GM21576 (cell line): ENCODE results near the gene SPARC.
A peak's percentile ranks its signal among the peaks of the same experiment; 100 is the strongest.

Experiments used
- ATAC-seq: cut with Tn5 transposase; IDR thresholded peaks from one replicate; pipeline ENCODE4 v1.9.1; 2021; ENCODE audit warnings: mild to moderate bottlenecking, moderate library complexity; ENCODE audit not compliant: unreplicated experiment

SPARC gene

DNA sequence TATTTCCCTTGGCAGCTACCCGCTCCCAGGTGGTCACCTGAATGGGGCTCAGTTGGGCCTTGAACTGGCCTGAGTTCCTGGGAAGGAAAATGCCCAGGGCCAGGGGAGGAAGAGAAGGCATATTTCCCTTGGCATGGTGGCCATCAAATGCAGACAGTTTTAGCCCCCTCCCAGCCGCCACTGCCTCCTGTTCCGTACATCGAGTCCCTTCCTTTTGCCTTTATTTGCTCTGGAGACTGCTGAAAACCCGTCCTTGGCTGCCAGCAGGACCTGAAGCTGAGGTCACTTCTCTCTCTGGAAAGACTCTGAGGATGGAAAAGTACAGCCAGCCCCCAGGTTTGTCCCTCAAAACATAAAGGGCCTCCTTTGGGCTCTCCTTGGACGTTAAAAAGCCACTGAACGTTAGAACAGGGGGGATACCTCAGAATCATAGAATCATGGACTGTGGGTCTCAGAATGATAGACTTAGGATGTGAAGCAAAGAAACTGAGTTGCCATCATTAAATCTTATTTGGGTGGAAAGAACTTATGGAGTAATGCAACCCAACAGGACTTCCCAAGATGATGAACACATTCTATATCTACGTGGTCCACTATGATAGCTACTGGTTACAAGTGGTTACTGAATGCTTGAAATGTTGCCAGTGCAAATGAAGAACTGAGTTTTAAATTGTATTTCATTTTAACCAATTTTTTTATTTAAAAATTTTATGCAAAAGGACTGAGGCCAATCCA lies 7.1 kb downstream of the SPARC start:
- ATAC-seq: no peak

DNA sequence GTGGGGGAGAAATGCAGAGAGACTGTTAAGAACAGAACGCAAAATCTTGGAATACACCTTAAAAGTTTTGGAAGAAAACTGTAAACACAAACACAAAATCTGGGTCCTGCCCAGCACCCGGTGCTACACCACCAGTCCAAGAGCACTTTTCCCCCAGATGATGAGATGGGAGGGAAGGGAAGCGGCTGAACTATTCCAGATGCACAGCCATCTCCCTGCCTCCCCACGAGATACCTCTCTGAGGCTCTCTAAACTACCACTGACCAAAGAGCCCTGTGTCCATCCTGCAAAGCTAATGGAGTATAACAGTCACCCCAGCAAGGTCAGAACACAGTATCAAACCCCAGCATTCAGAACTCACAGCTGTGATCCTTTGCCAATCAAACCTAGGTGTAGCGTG lies 8.0 kb downstream of the SPARC start:
- no peak for ATAC-seq

DNA sequence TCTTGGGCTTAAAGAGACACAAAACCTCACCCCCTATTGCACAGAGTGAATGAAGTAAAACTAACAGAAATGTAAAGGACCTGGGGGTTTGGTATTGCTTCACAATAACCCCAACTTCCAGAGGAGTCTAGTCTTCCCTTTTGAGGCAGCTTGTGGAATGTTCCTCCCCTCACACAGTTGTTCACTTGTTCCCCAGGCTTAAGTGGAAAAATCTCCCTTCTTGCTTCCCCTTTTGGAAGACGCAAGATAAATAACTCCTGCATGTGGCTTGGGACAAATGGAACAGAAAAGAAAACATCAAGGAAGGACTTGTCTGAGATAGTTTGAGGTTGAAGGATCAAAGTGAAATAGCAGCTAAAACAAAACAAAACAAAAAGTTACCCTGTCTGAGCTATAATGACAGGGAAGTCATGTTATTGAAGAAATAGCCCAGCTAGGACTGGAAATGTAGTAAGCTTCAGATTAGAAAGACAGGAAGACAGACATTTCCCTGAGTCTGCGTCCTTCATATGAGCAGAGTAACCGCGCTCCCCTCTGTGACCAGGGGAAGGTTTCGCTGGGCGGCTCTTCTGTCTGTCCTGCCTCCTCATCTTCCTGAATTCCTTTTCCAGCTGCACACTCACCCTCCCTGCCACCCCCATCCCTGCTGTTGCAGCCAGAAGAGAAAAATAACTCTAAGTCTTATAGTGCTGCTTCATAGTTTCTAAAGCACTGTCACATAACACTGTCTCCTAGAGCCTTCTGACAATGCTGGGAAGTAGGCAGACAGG lies 8.8 kb downstream of the SPARC start:
- ATAC-seq: no peak

GRCh38 chr5:151676719-151677118 lies 10.0 kb downstream of the SPARC start:
- ATAC-seq: no peak

DNA sequence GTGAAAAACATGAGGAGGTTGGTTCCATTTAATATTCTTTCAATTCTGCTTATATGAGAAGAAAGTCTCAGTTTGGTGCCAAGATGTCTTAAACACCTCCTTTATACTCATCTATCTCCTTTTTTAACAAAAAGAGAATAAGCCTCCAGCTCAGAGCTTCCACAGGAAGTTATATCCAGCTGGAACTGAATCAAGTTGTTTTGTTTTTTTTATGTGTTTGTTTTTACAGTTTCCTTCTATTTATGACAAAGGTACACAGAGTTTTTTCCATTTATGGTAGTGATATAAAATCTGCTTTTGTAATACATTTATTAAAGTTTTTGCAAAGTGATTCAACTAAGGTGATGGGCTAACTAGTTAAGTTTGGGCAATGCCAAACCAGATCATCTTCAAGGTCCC lies 10.4 kb downstream of the SPARC start:
- ATAC-seq: no peak

GRCh38 chr5:151675611-151676313 lies 11.0 kb downstream of the SPARC start:
- peak; percentile 45 for ATAC-seq

- ATAC-seq: no peak
Observed at GRCh38 chr5:151674626-151675610, 11.8 kb downstream of the SPARC start.

GRCh38 chr5:151673421-151673820 lies 13.3 kb downstream of the SPARC start:
- no peak for ATAC-seq

- ATAC-seq: no peak
Observed at GRCh38 chr5:151672516-151672915, 14.2 kb downstream of the SPARC start.

DNA sequence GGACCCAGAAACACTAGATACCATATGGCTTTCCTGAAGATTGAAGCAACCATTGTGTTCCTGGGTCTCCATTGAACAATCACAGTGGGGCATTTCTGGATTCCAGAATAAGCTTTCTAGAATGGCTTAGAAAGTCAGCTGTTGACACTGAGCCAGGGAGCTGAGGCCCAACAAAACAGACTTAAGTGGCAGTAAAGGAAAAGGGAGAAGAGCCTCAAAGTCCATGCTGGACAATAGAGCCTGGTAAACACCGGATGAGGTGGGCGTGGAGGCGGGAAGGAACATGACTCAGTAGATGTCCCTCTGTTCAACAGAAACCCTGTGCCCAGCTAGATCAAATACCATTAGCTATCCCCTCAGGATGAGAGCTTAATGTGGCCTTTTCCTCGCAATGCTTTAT lies 14.8 kb downstream of the SPARC start:
- no peak for ATAC-seq

DNA sequence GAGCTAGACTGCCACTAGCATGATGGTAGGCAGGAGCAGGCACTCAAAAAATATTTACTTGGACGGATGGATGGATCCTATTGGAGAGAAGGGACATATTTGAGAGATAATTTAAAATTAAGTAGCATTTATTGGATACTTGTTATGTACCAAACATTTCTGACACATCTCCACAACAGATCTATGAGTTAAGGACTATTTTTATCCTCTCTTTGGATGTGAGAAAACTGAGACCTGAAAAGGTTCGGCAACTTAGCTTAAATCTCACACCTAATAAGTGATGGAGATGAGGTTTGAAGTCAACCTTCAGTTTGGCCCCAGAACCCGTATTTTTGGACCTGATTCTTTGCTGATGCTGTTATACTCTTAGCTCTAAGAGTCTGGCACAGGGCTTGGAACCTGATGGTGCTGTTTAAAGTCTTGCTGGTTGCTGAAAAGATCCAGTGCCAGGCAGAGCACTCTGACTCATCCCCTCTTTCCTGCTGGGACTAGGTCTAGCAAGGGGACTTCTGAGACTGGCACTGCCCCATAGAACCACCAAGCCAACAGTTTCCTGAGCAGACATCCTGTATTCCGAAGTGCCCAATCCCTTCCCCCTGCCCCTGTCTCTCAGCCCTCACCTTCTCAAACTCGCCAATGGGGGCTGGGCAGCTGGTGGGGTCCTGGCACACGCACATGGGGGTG lies 15.6 kb downstream of the SPARC start:
- ATAC-seq: no peak

- no peak for ATAC-seq
Observed at GRCh38 chr5:151670083-151670686, 16.5 kb downstream of the SPARC start.

DNA sequence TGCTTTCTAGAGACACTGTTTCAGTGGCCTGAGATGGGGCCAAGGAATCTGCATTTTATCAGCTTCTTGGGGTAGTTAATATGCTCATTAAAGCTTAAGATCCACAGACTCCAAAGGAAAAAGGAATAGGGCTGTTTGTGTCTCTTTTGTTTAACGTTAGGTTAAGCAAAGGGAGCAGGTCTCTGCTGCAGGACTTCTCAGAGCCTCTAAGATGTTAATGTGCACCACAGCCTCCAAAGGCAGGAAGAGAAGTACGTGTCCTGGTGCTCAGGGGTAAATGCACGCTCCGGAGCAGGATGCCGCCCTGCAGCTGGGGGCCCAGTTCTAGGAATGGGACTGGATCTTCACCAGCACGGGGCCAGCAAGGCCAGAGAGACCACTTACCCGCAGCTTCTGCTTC lies 19.6 kb downstream of the SPARC start:
- ATAC-seq: no peak

DNA sequence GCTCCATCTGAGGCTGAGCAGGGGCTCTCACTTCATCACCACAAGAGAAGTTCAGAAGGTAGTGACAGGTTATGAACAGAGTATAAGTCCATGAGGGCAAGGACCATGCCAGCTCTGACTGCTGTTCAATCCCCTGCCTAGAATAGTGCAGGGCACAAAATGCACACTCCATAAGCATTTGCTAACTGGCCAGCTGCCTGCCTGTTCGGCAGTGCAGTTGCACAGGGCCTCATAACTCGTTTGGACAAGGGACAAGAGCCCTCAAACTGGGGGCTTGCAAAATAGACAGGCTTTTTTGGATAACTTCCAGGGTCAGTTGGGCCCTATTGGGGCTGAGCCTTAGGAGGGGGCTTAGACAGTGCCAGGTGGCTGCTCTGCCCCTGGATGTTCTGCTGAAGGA lies 21.1 kb downstream of the SPARC start:
- no peak for ATAC-seq

DNA sequence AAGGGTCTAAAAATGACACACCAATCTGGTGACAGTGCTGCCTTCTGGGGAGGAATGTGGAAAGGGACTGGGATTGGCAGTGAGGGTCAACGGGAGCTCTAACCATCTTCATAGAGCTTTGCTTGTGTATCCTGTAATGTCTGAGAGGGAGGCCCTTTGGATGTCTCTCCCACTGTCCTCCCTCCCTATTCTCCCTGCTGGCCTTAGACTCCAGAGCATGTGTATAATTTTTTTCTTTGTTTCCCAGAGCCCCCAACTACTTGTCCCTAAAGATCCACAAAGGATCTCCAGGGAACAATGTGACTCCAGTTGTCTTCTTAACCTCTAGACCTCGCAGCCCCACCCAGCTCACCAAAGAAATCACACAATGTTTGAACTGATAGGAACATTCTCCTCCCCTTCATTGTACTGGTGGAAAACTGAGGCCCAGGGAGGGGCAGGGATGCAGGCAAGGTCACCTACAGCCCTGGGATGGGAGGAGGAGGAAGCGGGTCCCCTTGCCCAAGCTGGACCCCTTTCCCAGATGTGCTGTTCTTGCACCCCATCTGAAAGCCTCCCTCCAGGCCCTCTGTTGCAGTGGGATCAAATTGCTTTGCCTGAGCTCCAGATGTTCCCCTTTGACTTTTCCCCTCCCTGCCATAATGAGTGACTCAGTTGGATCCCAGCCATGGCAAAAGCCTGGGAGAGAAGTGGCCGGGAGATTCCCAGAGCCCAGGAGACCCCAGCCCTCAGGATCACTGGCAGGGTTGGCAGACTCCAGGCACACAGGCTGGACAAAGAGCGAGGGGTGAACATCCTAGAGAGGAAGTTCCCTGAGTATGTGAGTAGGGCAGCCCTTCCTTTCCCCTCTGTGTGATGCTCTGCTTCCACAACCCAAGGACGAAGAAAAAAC lies 21.8 kb downstream of the SPARC start:
- no peak for ATAC-seq

GRCh38 chr5:151663617-151664293 lies 23.0 kb downstream of the SPARC start:
- no peak for ATAC-seq

- ATAC-seq: peak; percentile 33
Observed at GRCh38 chr5:151662805-151663204, 23.9 kb downstream of the SPARC start.
